ENCODE measurements around the gene APC2. TPM values are rescaled to one million over a fixed set of nuclear protein-coding genes. Genes with fewer than 3 reads are reported as not detected.
A peak's percentile ranks its signal among the peaks of the same experiment; 100 is the strongest.

Gene APC2
- total RNA-seq, 1 donor from 2014 or later = 0.22 TPM

GRCh38 chr19:1470055-1470304 is 20.1 kb downstream of the APC2 start:
- Histone ChIP-seq H3K36me3 (no peaks in the 10 kb centered on the region), H3K27ac (replicated peaks) (peak overlapping the region; percentile 38), H3K4me1 (peaks cover 86% of the 10 kb centered on the region), H3K27me3 (ENCODE audit: low read depth) (peaks cover 78% of the 10 kb centered on the region), H3K9me3 (replicated peaks) (no peaks in the 10 kb centered on the region), H3K4me3 (peak overlapping the region; percentile 75)
- no peak for TF ChIP-seq CTCF (IDR thresholded peaks at IDR 0.05; ENCODE audit: borderline replicate concordance)
- no peak for DNase-seq
- intact Hi-C loops (cut with micrococcal nuclease) = no loop called here

GRCh38 chr19:1470305-1471009 is 20.5 kb downstream of the APC2 start:
- intact Hi-C loops (cut with micrococcal nuclease) = no loop called here
- TF ChIP-seq CTCF (IDR thresholded peaks at IDR 0.05; ENCODE audit: borderline replicate concordance) = no peak
- H3K27me3 ChIP-seq (ENCODE audit: low read depth) = peaks cover 73% of the 10 kb centered on the region
- H3K27ac ChIP-seq (replicated peaks) = peak overlapping the region; percentile 38
- no peaks in the 10 kb centered on the region for H3K36me3 ChIP-seq
- no peaks in the 10 kb centered on the region for H3K9me3 ChIP-seq (replicated peaks)
- H3K4me1 ChIP-seq = peaks cover 82% of the 10 kb centered on the region
- peak; percentile 51 for DNase-seq
- peak overlapping the region; percentile 75 for H3K4me3 ChIP-seq

- peaks cover 76% of the 10 kb centered on the region for H3K4me1 ChIP-seq
- no peak for DNase-seq
Measured at GRCh38 chr19:1471010-1471514, 21.1 kb downstream of the APC2 start.

GRCh38 chr19:1471515-1472160 is 21.7 kb downstream of the APC2 start:
- Histone ChIP-seq H3K9me3 (replicated peaks) (no peaks in the 10 kb centered on the region), H3K27ac (replicated peaks) (no peak overlapping the region), H3K36me3 (peaks cover 4% of the 10 kb centered on the region), H3K4me3 (peak overlapping the region; percentile 75), H3K4me1 (peaks cover 71% of the 10 kb centered on the region), H3K27me3 (ENCODE audit: low read depth) (peaks cover 61% of the 10 kb centered on the region)
- intact Hi-C loops (cut with micrococcal nuclease) = no loop called here
- no peak for TF ChIP-seq CTCF (IDR thresholded peaks at IDR 0.05; ENCODE audit: borderline replicate concordance)
- DNase-seq = no peak

More at GRCh38 chr19:1471010-1471514, 21.1 kb downstream of the APC2 start:
- Histone ChIP-seq H3K9me3 (replicated peaks) (no peaks in the 10 kb centered on the region), H3K36me3 (peaks cover under 1% of the 10 kb centered on the region), H3K27ac (replicated peaks) (no peak overlapping the region), H3K4me3 (peak overlapping the region; percentile 75), H3K27me3 (ENCODE audit: low read depth) (peaks cover 67% of the 10 kb centered on the region)
- no peak for TF ChIP-seq CTCF (IDR thresholded peaks at IDR 0.05; ENCODE audit: borderline replicate concordance)
- intact Hi-C loops (cut with micrococcal nuclease) = no loop called here

- peaks cover 4% of the 10 kb centered on the region for H3K36me3 ChIP-seq
- peaks cover 53% of the 10 kb centered on the region for H3K27me3 ChIP-seq (ENCODE audit: low read depth)
- DNase-seq = no peak
- no peaks in the 10 kb centered on the region for H3K9me3 ChIP-seq (replicated peaks)
- intact Hi-C loops (cut with micrococcal nuclease) = no loop called here
- no peak overlapping the region for H3K27ac ChIP-seq (replicated peaks)
- H3K4me3 ChIP-seq = no peak overlapping the region
- H3K4me1 ChIP-seq = peaks cover 64% of the 10 kb centered on the region
- TF ChIP-seq CTCF (IDR thresholded peaks at IDR 0.05; ENCODE audit: borderline replicate concordance) = no peak
Measured at GRCh38 chr19:1472231-1473084, 22.5 kb downstream of the APC2 start.

Measured in left ventricle myocardium inferior (tissue), 1 donor.